Inflammatory macrophage treated with lipopolysaccharide for 1 hour (primary cell): Measurements from ENCODE around the gene HGF.

Experiments
- DNase-seq, 2 donors: peaks; one replicate each; pipeline ENCODE4 v3.0.0-alpha.2; 2020 to 2022

Gene HGF

DNA sequence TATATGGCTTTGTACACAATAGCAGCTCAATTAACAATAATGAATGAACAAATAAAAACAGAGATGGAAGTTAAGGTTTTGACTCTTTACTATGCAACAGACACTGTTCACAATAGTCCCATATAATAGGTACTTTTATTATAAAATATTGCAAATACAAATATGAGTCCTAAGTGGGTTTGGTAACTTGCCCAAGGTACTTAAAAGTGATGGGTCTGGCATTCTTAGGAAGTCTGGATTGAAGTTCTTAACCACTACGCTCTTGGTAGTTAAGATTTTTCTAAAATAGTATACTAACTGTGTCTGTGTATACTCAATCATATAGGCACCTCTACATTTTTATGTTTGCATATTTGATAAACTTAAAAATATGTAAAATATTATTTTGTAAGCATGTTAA, 55.5 kb downstream of the HGF start:
- DNase-seq = no peak

DNA sequence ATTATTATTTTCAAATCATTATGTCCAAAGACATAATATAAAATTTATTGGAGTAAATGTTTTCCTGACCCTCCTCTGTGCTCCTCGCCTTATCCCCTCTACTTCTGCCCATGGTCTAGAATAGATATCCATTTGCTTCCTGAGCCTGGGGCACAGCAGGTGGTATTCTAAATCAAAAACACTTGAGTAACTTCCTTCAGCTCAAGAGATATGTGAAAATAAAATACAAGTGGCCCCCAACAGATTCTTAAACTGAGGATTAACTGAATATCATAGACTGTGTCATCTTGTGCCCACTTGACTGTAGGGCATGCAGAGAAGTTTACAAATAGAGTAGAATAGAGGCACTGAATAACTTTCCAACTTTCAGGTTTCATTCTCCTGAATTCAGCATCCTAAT, 59.1 kb downstream of the HGF start:
- DNase-seq = no peak

DNA sequence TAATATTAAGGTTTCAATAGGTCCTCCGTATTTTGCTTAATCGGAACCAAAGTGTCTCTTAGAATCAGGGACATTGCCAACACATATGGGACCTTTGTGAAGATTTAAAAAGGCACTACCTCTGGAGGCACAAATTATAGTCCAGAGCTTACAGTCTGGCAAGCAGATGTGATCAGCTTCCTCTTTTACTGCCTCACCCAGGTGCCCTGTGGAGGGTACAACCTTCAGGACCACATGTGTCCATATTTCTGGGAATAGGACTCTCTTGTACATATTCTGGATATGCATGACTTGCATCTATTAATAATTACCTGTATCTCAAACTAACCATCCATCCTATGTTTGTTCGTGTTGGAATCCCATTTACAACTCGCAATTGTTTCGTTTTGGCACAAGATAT, 60.0 kb downstream of the HGF start:
- DNase-seq = no peak

DNA sequence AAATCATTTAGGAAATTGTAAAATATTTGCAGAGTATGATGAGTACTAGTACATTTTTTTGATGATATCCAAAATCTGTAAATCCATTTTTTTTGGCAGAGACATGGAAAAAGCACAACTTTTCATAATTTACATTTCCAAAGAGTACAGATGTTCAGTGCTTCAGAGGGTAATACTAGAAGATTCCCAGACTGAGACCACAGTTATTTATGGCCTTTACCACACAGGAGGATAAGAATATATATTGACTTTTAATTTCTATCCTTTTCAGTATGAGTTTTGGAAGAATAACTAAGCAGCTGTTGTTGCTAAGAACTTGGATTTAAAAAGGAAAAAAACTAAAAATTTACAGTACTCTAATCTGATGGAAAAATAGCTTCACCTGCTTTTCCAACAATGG, 61.9 kb downstream of the HGF start:
- no peak for DNase-seq

DNA sequence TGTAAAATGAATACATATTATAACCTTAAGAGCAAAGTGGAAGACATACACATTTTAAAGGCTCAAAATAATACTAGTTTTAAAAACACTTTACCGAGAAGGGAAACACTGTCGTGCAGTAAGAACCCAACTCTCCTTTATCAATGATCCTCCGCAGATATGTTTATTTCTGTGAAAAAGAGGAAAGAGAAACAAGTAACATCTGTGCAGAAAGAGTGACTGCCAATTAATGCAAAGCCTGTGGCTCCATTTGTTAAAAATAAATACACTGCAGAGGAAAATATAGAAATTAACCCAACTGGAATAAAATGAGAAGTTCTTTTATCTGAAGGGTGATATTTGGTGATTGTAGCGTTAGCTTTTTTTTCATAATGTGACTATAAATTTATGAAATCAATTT, 62.7 kb downstream of the HGF start:
- no peak for DNase-seq

DNA sequence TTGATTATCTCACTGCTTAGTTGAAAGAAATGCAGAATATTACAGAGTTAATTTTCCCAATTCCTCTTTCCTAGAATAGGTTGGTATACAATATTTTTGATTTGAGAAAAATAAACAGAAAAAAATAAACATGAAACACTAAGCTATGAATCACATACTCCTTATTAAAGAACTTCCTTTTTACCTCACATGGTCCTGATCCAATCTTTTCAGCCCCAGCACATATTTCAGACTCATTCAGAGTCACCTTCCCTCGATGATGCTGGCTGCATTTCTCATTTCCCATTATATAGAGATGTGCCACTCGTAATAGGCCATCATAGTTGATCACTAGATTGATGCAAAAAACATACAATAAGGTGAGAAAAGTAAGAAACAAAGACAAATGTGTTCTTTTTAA, 64.6 kb downstream of the HGF start:
- DNase-seq = no peak

GRCh38 chr7:81704595-81704994, 65.3 kb downstream of the HGF start:
- no peak for DNase-seq

DNA sequence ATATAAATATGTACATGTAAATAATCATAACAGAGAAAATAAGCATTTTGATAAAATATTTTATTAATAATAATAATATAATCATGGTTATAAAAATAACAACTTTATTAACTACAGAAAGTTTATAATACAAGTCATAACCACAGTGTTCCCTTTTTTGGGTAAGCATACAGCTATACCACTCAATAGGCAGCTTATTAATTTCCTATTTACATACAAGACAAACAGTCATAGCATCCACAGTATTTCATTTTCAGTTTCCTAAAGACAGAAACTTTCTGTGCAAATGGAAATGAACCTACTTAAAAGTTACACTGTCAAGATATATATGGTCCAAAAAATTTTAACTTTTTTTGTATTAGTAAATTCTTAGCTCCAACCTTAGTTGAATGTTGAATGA, 70.9 kb downstream of the HGF start:
- DNase-seq = no peak

- DNase-seq = no peak
Measured at GRCh38 chr7:81694711-81695110, 75.1 kb downstream of the HGF start.

- no peak for DNase-seq
Measured at GRCh38 chr7:81693894-81694293, 76.0 kb downstream of the HGF start.

GRCh38 chr7:81693080-81693479, 76.8 kb downstream of the HGF start:
- no peak for DNase-seq

DNA sequence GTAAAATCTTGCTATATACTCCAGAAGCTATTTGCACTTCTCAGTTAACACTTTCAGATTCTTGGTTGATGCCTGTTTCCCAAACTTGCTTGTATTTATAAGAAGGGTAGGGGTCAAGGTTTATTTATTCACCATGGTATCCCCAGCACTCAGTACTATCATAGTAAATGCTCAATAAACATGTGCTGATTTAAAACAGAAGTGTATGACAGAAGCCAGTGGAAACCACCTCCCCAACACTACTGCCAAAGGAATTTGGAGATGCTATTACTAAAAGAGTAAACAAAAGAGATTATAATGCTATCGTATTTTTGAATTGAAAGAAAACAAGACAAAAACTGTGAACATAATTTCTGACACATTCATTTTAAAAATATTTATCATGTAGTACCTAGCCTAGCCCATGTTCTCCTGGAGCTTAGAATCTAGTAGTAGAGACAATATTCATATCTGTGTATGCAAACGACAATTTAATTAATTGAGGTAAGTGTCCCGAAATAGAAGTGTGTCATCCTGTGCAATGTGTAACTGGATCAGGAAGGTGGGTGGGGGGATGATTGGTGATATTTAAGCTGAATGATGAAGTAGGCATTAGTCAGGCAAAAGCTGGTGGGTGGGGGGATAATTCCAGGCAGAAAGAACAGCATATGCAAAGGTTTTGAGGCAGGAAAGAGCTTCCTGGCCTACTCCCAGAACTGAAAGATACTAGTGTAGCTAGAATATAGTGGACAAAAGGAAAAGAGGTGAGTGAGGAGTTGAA, 77.5 kb downstream of the HGF start:
- peak; percentile 8 to 39 for DNase-seq

- no peak for DNase-seq
Measured at GRCh38 chr7:81691199-81691821, 78.5 kb downstream of the HGF start.

- no peak for DNase-seq
Measured at GRCh38 chr7:81690688-81691087, 79.2 kb downstream of the HGF start.

- no peak for DNase-seq
Measured at GRCh38 chr7:81690251-81690650, 79.6 kb downstream of the HGF start.

- peak in 1 of 2 donors; percentile 9 for DNase-seq
Measured at GRCh38 chr7:81688622-81689411, 81.0 kb downstream of the HGF start.

DNA sequence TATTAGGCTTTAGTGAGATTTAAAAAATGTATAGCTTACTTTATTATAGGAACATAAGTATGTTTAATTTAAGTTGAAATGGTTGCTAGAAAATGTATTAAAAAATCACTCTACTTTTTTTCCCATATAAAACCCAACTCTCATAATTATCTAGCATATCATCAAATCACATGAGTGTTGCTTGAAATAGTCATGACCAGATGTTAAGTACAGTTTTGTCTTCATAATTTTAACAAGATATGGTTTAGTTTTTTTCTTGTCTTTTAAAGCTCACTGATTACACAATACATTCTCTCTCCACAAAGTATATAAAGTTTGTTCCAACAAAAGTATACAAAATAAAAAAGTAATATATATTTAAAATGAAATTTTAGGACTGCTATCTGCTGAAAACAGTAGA, 82.8 kb downstream of the HGF start:
- no peak for DNase-seq

- no peak for DNase-seq
Measured at GRCh38 chr7:81685270-81685868, 84.5 kb downstream of the HGF start.

GRCh38 chr7:81684514-81685269, 85.2 kb downstream of the HGF start:
- DNase-seq = peak; percentile 73 to 86

- no peak for DNase-seq
Measured at GRCh38 chr7:81684033-81684432, 85.8 kb downstream of the HGF start.

DNA sequence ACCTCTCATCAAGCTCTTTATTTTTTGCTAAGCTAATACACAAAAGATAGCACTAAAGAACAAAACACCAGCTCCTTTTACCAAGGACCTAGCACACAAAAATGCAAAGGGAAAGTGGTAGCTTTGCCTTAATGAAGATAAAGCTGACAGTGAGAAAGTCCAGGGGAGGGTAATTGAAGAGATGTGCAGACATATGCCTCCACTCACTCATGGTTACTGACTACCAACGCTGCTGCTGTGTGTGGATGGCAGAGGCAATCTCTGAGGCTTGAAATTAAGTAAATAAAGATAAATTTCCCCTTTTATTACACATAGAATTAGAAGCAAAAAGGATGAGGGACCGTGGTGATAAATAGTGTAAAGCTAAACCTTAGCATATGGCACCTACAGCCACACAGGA, 87.0 kb downstream of the HGF start:
- no peak for DNase-seq

DNA sequence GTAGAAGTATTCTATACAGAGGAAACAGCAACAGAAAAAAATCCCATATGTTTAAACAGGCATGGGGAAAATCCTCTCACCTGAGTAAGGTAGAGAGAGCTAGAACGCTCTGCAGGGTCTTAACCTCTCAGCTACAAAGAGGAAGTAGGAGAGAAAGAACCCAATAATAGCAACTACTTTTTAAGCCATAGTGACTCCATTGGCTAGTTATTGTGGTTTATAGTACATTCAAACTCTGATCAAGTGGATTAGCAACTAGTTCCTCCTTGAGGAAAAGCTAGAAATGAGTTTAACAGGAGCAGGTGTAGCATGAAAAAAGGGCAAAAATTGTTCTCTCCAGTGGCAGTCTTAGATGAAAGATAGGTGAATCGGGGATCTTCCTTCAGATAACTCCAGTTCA, 89.7 kb downstream of the HGF start:
- no peak for DNase-seq

DNA sequence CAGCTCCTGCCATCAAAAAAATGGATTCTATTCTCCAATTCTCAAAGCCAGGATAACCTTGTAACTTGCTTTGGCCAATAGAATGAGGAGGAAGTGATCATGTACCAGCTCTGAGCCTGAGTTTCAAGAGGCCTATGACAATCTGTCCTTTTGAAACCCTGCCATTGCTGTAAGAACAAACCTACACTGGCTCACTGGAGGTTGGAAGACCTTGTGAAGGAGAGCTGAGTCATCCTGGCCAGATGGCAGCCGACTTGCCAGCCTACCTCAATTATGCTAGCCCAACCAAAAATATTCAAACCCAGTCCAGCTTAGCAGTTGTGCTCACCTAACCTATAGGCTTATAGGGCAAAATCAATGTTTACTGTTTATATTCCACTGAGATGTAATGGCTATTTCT, 93.0 kb downstream of the HGF start:
- DNase-seq = no peak
